IMR-90 (cell line): ENCODE measurements around the gene NANOS3. TPM values are rescaled to one million over a fixed set of nuclear protein-coding genes. Genes with fewer than 3 reads are reported as not detected.

Source experiments
- ATAC-seq: fragments of 200-7000 bp; cut with Tn5 transposase; 2 replicates; pipeline ENCODE4 v1.9.1; 2020; ENCODE audit warnings: low read depth, mild to moderate bottlenecking, moderate library complexity
- BruUV-seq: library from RNA; stranded (reverse); fragments of 400-500 nt; replicated peaks from 2 replicates; lab custom pipeline; 2021; lab: Mats Ljungman, UMichigan
- CTCF ChIA-PET: fragments of 300-600 bp; formaldehyde crosslinking; extraction: SDS; loops from one replicate; lab custom pipeline; 2021; ENCODE audit warnings: antibody characterized with exemption; lab: Yijun Ruan, JAX
- POLR2A ChIA-PET: fragments of 300-600 bp; sonication (Branson Sonifier 250); formaldehyde crosslinking; loops from one replicate; lab custom pipeline; 2022; ENCODE audit warnings: antibody characterized with exemption; ENCODE audit not compliant: unreplicated experiment; lab: Charles Lee
- DNase-seq: peaks from one replicate; pipeline ENCODE4 v3.0.0; 2013
- H2AFZ ChIP-seq: replicated peaks from 2 replicates; pipeline ENCODE3; 2013; ENCODE audit warnings: low read length, mild to moderate bottlenecking; ENCODE audit not compliant: poor library complexity
- H2AK5ac ChIP-seq: 2 replicates; pipeline ENCODE4 v1.6.1; 2013; ENCODE audit warnings: low read depth, low read length, inconsistent platforms
- H2AK9ac ChIP-seq: replicated peaks from 2 replicates; pipeline ENCODE3; 2013; ENCODE audit warnings: mild to moderate bottlenecking, low read depth, low read length, moderate library complexity; ENCODE audit not compliant: poor library complexity
- H2BK120ac ChIP-seq: 2 replicates; pipeline ENCODE4 v1.6.1; 2013; ENCODE audit warnings: low read depth, low read length, inconsistent platforms
- H2BK15ac ChIP-seq: 3 replicates; pipeline ENCODE4 v1.6.1; 2013; ENCODE audit warnings: low read depth, low read length, inconsistent platforms
- H2BK20ac ChIP-seq: 2 replicates; pipeline ENCODE4 v1.6.1; 2013; ENCODE audit warnings: low read depth, mild to moderate bottlenecking, inconsistent platforms, low read length, moderate library complexity
- H2BK5ac ChIP-seq: 2 replicates; pipeline ENCODE4 v1.6.1; 2013; ENCODE audit warnings: mild to moderate bottlenecking, low read depth, low read length, inconsistent platforms; ENCODE audit not compliant: poor library complexity, severe bottlenecking
- H3K14ac ChIP-seq: replicated peaks from 2 replicates; pipeline ENCODE4 v1.6.1; 2013; ENCODE audit warnings: low read depth, low read length, inconsistent platforms
- H3K18ac ChIP-seq: 2 replicates; pipeline ENCODE4 v1.6.1; 2013; ENCODE audit warnings: low read depth, low read length, control low read depth
- H3K23ac ChIP-seq: 2 replicates; pipeline ENCODE4 v1.6.1; 2013; ENCODE audit warnings: low read depth, low read length, inconsistent platforms
- H3K27ac ChIP-seq: 2 replicates; pipeline ENCODE4 v1.5.1; 2013; ENCODE audit warnings: mild to moderate bottlenecking, control low read depth, low read length; ENCODE audit not compliant: insufficient read depth
- H3K27me3 ChIP-seq: 2 replicates; pipeline ENCODE4 v1.6.1; 2013; ENCODE audit warnings: low read length; ENCODE audit not compliant: control insufficient read depth, insufficient read depth
- H3K36me3 ChIP-seq: 2 replicates; pipeline ENCODE4 v1.6.1; 2013; ENCODE audit warnings: low read length, mixed read lengths; ENCODE audit not compliant: control insufficient read depth, insufficient read depth
- H3K4ac ChIP-seq: 2 replicates; pipeline ENCODE4 v1.6.1; 2013; ENCODE audit warnings: low read depth, low read length, inconsistent platforms
- H3K4me1 ChIP-seq: 2 replicates; pipeline ENCODE4 v1.6.1; 2013; ENCODE audit warnings: low read length, mixed read lengths; ENCODE audit not compliant: control insufficient read depth, insufficient read depth
- H3K4me2 ChIP-seq: 2 replicates; pipeline ENCODE4 v1.6.1; 2013; ENCODE audit warnings: low read depth, mild to moderate bottlenecking, control low read depth, low read length, moderate library complexity
- H3K4me3 ChIP-seq: 2 replicates; pipeline ENCODE4 v1.5.1; 2013; ENCODE audit warnings: low read depth, mild to moderate bottlenecking, control low read depth, low read length, moderate library complexity; ENCODE audit not compliant: insufficient read depth
- H3K56ac ChIP-seq: 2 replicates; pipeline ENCODE4 v1.6.1; 2013; ENCODE audit warnings: low read length, inconsistent platforms; ENCODE audit not compliant: insufficient read depth; ENCODE audit errors: extremely low read depth
- H3K79me1 ChIP-seq, 2 experiments: 2 replicates each; pipeline ENCODE4 v1.6.1; 2013; ENCODE audit warnings: low read length in 2 of 2, inconsistent platforms in 1 of 2, low read depth in 1 of 2
- H3K9ac ChIP-seq: 2 replicates; pipeline ENCODE4 v1.6.1; 2013; ENCODE audit warnings: low read depth, low read length, control low read depth
- H3K9me1 ChIP-seq: 2 replicates; pipeline ENCODE4 v1.6.1; 2013; ENCODE audit warnings: low read length, inconsistent platforms; ENCODE audit not compliant: insufficient read depth
- H3K9me3 ChIP-seq: 2 replicates; pipeline ENCODE4 v1.6.1; 2013; ENCODE audit warnings: low read length; ENCODE audit not compliant: control insufficient read depth, insufficient read depth
- H4K20me1 ChIP-seq: 2 replicates; pipeline ENCODE4 v1.6.1; 2013; ENCODE audit warnings: low read length, inconsistent platforms; ENCODE audit not compliant: insufficient read depth
- H4K5ac ChIP-seq: 2 replicates; pipeline ENCODE4 v1.6.1; 2013; ENCODE audit warnings: mild to moderate bottlenecking, low read depth, low read length, control low read depth
- H4K8ac ChIP-seq, 2 experiments: 2 replicates each; pipeline ENCODE4 v1.6.1; 2013; ENCODE audit warnings: low read depth in 2 of 2, low read length in 2 of 2, control low read depth in 1 of 2, inconsistent platforms in 1 of 2
- H4K91ac ChIP-seq: 2 replicates; pipeline ENCODE4 v1.6.1; 2013; ENCODE audit warnings: low read depth, low read length, inconsistent platforms; ENCODE audit not compliant: insufficient read depth
- BHLHE40 ChIP-seq: fragments of 150-350 bp; IDR thresholded peaks from 2 replicates; pipeline ENCODE4 v1.6.1; 2016; ENCODE audit warnings: mild to moderate bottlenecking, low read depth, low read length
- CEBPB ChIP-seq: IDR thresholded peaks from 2 replicates; pipeline ENCODE4 v1.6.1; 2012; ENCODE audit warnings: low read depth, low read length, improper control_type of control experiment
- CHD1 ChIP-seq: IDR thresholded peaks from 2 replicates; pipeline ENCODE4 v1.6.1; 2012; ENCODE audit warnings: low read depth, low read length, improper control_type of control experiment
- ELK1 ChIP-seq: fragments of 150-350 bp; IDR thresholded peaks from 2 replicates; pipeline ENCODE4 v1.6.1; 2016; ENCODE audit warnings: low read depth, mild to moderate bottlenecking, low read length, moderate library complexity, borderline replicate concordance
- FOS ChIP-seq: fragments of 150-350 bp; IDR thresholded peaks from 2 replicates; pipeline ENCODE4 v1.6.1; 2016; ENCODE audit warnings: low read depth, low read length
- MAFK ChIP-seq: IDR thresholded peaks from 2 replicates; pipeline ENCODE4 v1.6.1; 2012; ENCODE audit warnings: low read depth, low read length, improper control_type of control experiment
- MAZ ChIP-seq: IDR thresholded peaks from 2 replicates; pipeline ENCODE4 v1.6.1; 2012; ENCODE audit warnings: low read depth, mild to moderate bottlenecking, low read length, improper control_type of control experiment, moderate library complexity, borderline replicate concordance
- MXI1 ChIP-seq: IDR thresholded peaks from 2 replicates; pipeline ENCODE4 v1.6.1; 2012; ENCODE audit warnings: low read depth, mild to moderate bottlenecking, low read length, moderate library complexity, borderline replicate concordance
- NFE2L2 ChIP-seq: fragments of 150-350 bp; IDR thresholded peaks from 2 replicates; pipeline ENCODE4 v1.6.1; 2016; ENCODE audit warnings: low read depth, mild to moderate bottlenecking, low read length
- POLR2A ChIP-seq: IDR thresholded peaks from 2 replicates; pipeline ENCODE4 v1.6.1; 2012; ENCODE audit warnings: mild to moderate bottlenecking, low read depth, low read length
- RAD21 ChIP-seq: IDR thresholded peaks from 2 replicates; pipeline ENCODE4 v1.6.1; 2012; ENCODE audit warnings: low read length, improper control_type of control experiment
- RCOR1 ChIP-seq: IDR thresholded peaks from 2 replicates; pipeline ENCODE4 v1.6.1; 2012; ENCODE audit warnings: mild to moderate bottlenecking, low read length, improper control_type of control experiment; ENCODE audit not compliant: insufficient replicate concordance
- RFX5 ChIP-seq: IDR thresholded peaks from 2 replicates; pipeline ENCODE4 v1.8.0; 2012; ENCODE audit warnings: low read depth, mild to moderate bottlenecking, low read length, moderate library complexity
- SMC3 ChIP-seq: fragments of 150-350 bp; IDR thresholded peaks from 2 replicates; pipeline ENCODE4 v1.6.1; 2016; ENCODE audit warnings: low read depth, mild to moderate bottlenecking, antibody characterized with exemption, low read length, moderate library complexity
- USF2 ChIP-seq: fragments of 150-350 bp; IDR thresholded peaks from 2 replicates; pipeline ENCODE4 v1.6.1; 2017; ENCODE audit warnings: mild to moderate bottlenecking, antibody characterized with exemption, low read length, low read depth
- WGBS, 2 experiments: methylation state at CpG; one replicate each; pipeline versions ENCODE4 v1.1.5 to v1.1.7; 2013; ENCODE audit warnings: missing lambda C conversion rate in 2 of 2; ENCODE audit not compliant: insufficient read length in 1 of 2; ENCODE audit errors: extremely low coverage in 2 of 2; 5-methylcytosine and 5-hydroxymethylcytosine counted together
- dilution Hi-C: fragments of 300-500 bp; cut with HindIII; formaldehyde crosslinking; loops from one replicate; pipeline ENCODE4 v1.14.3; 2018; ENCODE audit warnings: low sequenced_read_pairs; ENCODE audit not compliant: unreplicated experiment
- in situ Hi-C: fragments of 300-500 bp; cut with MboI; formaldehyde crosslinking; loops from 3 replicates; pipeline ENCODE4 v1.14.3; 2019; ENCODE audit warnings: low sequenced_read_pairs, inconsistent platforms, mixed read lengths
- intact Hi-C: fragments of 100-400 bp; cut with micrococcal nuclease; formaldehyde crosslinking; loops from 2 replicates; pipeline ENCODE4 v1.10.0; 2022
- polyA plus RNA-seq, 3 experiments: library from polyadenylated mRNA; depleted of rRNA; stranded (reverse); fragments of >200 nt; gene quantifications; 2 replicates each; pipeline ENCODE4 v1.2.3, GENCODE V29; 2012; ENCODE audit warnings: low replicate concordance in 1 of 3
- total RNA-seq: library from RNA; depleted of rRNA; stranded (reverse); fragments of >200 nt; gene quantifications from 2 replicates; pipeline ENCODE4 v1.2.3, GENCODE V29; 2012
- TF ChIP-seq, protein P1 (sequence below): conservative IDR thresholded peaks from 2 replicates; pipeline ENCODE4 v1.5.1; 2012; ENCODE audit warnings: mild to moderate bottlenecking, low read depth, low read length, improper control_type of control experiment

The NANOS3 gene
- total and polyA plus RNA-seq, 2 of the 4 experiments (the other 2 are of a cell fraction): 0.63 TPM; not detected in 1

DNA sequence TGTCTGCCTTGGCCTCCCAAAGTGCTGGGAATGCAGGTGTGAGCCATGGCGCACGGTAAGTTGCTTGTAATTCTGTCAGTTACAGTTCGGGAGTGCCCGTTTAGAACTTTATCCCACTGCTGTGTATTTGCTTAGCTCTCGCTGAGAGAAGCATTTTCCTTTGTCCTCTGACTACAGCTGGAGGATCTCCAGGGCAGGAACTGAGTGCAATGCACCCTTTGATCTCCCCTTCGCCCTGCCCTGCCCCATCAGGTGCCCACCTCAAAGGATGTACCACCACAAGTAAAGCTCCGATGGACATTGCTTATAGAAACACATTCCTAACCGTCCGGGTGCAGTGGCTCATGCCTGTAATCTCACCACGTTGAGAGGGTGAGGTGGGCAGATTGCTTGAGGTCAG lies 22.5 kb downstream of the NANOS3 start:
- TF ChIP-seq, protein P1, sequence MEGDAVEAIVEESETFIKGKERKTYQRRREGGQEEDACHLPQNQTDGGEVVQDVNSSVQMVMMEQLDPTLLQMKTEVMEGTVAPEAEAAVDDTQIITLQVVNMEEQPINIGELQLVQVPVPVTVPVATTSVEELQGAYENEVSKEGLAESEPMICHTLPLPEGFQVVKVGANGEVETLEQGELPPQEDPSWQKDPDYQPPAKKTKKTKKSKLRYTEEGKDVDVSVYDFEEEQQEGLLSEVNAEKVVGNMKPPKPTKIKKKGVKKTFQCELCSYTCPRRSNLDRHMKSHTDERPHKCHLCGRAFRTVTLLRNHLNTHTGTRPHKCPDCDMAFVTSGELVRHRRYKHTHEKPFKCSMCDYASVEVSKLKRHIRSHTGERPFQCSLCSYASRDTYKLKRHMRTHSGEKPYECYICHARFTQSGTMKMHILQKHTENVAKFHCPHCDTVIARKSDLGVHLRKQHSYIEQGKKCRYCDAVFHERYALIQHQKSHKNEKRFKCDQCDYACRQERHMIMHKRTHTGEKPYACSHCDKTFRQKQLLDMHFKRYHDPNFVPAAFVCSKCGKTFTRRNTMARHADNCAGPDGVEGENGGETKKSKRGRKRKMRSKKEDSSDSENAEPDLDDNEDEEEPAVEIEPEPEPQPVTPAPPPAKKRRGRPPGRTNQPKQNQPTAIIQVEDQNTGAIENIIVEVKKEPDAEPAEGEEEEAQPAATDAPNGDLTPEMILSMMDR: no peak
- no peak for TF ChIP-seq NFE2L2
- no peak for TF ChIP-seq SMC3
- no peak for TF ChIP-seq ELK1
- no peak for TF ChIP-seq CEBPB
- TF ChIP-seq USF2: no peak
- no peak for TF ChIP-seq BHLHE40
- TF ChIP-seq RCOR1: no peak
- TF ChIP-seq RAD21: no peak
- no peak for TF ChIP-seq RFX5
- no peak for TF ChIP-seq FOS
- no peak for TF ChIP-seq CHD1
- TF ChIP-seq POLR2A: no peak
- TF ChIP-seq MAFK: no peak
- TF ChIP-seq MXI1: no peak
- no peak for TF ChIP-seq MAZ
- Histone ChIP-seq H3K18ac (no peak overlapping the region), H3K23ac (no peak overlapping the region), H3K4me3 (no peak overlapping the region), H3K4me2 (no peak overlapping the region), H3K9me1 (0 out of 2 replicates have a peak, but pooled peaks cover 2% of the 10 kb centered on the region), H3K14ac (no peak overlapping the region), H2AK9ac (no peak overlapping the region), H3K27ac (no peak overlapping the region), H3K9me3 (no peaks in the 10 kb centered on the region), H4K20me1 (peaks cover 3% of the 10 kb centered on the region; the same call in 1 of the 2 replicates), H3K4ac (no peak overlapping the region), H2BK120ac (no peak overlapping the region), H2AK5ac (no peak overlapping the region), H3K9ac (no peak overlapping the region), H3K56ac (no peak overlapping the region), H3K27me3 (peaks cover 3% of the 10 kb centered on the region; the same call in 1 of the 2 replicates), H4K8ac (no peak overlapping the region), H2AFZ (no peak overlapping the region), H2BK15ac (no peak overlapping the region), H3K36me3 (no peaks in the 10 kb centered on the region), H4K91ac (no peak overlapping the region), H4K5ac (no peak overlapping the region), H2BK20ac (no peak overlapping the region), H2BK5ac (no peak overlapping the region), H3K79me1 (no peaks in the 10 kb centered on the region), H3K4me1 (peaks cover 3% of the 10 kb centered on the region)
- no TSS peak for BruUV-seq
- dilution Hi-C loops (no loop called here), in situ Hi-C loops (loop anchor here (25.0 kb wide), 1 partner anchor 438 kb away; no protein-coding TSS in a partner anchor), intact Hi-C loops (no loop called here)
- DNase-seq: no peak
- WGBS, 2 experiments: 84% methylated on average over 5 of the region's 10 CpGs; no CpG with 5 or more reads in 1 of the 2 experiments
- ChIA-PET POLR2A (no interaction called here), CTCF (no interaction called here)
- no peak for ATAC-seq
